H1 (cell line): ENCODE measurements around the gene NME7. TPM values are rescaled to one million over a fixed set of nuclear protein-coding genes. Genes with fewer than 3 reads are reported as not detected.

ENCODE experiments used
- CTCF ChIA-PET: fragments of 300-600 bp; sonication (Branson Sonifier 250); formaldehyde crosslinking; loops from one replicate; lab custom pipeline; 2021; ENCODE audit not compliant: partially characterized antibody; lab: Charles Lee
- POLR2A ChIA-PET: fragments of 300-600 bp; sonication (Branson Sonifier 250); formaldehyde crosslinking; loops from one replicate; lab custom pipeline; 2021; ENCODE audit warnings: inconsistent platforms; ENCODE audit not compliant: partially characterized antibody; lab: Charles Lee
- DNase-seq, 2 experiments: peaks; one replicate each; pipeline versions ENCODE4 v3.0.0 to v3.0.0-alpha.2; 2010 to 2022; ENCODE audit warnings: low spot score in 2 of 2, low read depth in 1 of 2, mixed read lengths in 1 of 2
- FAIRE-seq: peaks from 2 replicates; lab custom pipeline; 2011; peaks lifted over from hg19 to GRCh38; lab: Jason Lieb, UNC
- H2AFZ ChIP-seq: 2 replicates; pipeline ENCODE4 v1.8.1; 2012; ENCODE audit warnings: low read length, inconsistent platforms
- H2AK5ac ChIP-seq: 2 replicates; pipeline ENCODE4 v1.6.1; 2013; ENCODE audit warnings: low read depth, low read length
- H2BK120ac ChIP-seq: replicated peaks from 2 replicates; pipeline ENCODE3; 2013; ENCODE audit warnings: low read depth, low read length, inconsistent platforms
- H2BK12ac ChIP-seq: 2 replicates; pipeline ENCODE4 v1.6.1; 2013; ENCODE audit warnings: low read depth, low read length
- H2BK15ac ChIP-seq: 2 replicates; pipeline ENCODE4 v1.6.1; 2013; ENCODE audit warnings: low read length
- H2BK20ac ChIP-seq: 2 replicates; pipeline ENCODE4 v1.6.1; 2013; ENCODE audit warnings: low read length
- H2BK5ac ChIP-seq: 2 replicates; pipeline ENCODE4 v1.6.1; 2013; ENCODE audit warnings: low read depth, low read length
- H3K14ac ChIP-seq: 2 replicates; pipeline ENCODE4 v1.6.1; 2013; ENCODE audit warnings: inconsistent platforms; ENCODE audit not compliant: insufficient read length
- H3K18ac ChIP-seq: 2 replicates; pipeline ENCODE4 v1.6.1; 2013; ENCODE audit warnings: low read length; ENCODE audit errors: extremely low read depth
- H3K23ac ChIP-seq: 2 replicates; pipeline ENCODE4 v1.6.1; 2013; ENCODE audit warnings: inconsistent platforms; ENCODE audit not compliant: insufficient read length
- H3K23me2 ChIP-seq: 2 replicates; pipeline ENCODE4 v1.6.1; 2013; ENCODE audit warnings: low read depth, low read length
- H3K27ac ChIP-seq: 2 replicates; pipeline ENCODE4 v1.6.1; 2011; ENCODE audit warnings: low read depth, low read length, inconsistent platforms
- H3K27me3 ChIP-seq, 4 experiments: replicated peaks in 1 of 4; 1 replicate in 1 of 4; 2 replicates in 3 of 4; pipeline versions ENCODE4 v1.6.1 to v1.8.1; 2011 to 2013; ENCODE audit warnings: low read length in 3 of 4, mild to moderate bottlenecking in 3 of 4, inconsistent platforms in 2 of 4, mixed read lengths in 2 of 4, moderate library complexity in 1 of 4; ENCODE audit not compliant: control insufficient read depth in 3 of 4, insufficient read depth in 3 of 4; ENCODE audit errors: extremely low read depth in 1 of 4
- H3K36me3 ChIP-seq, 4 experiments: 2 replicates each; pipeline versions ENCODE4 v1.6.1 to v1.8.1; 2011 to 2013; ENCODE audit warnings: mild to moderate bottlenecking in 4 of 4, low read length in 3 of 4, moderate library complexity in 2 of 4, control low read depth in 1 of 4, inconsistent platforms in 1 of 4; ENCODE audit not compliant: insufficient read depth in 4 of 4, control insufficient read depth in 2 of 4
- H3K4ac ChIP-seq: replicated peaks from 2 replicates; pipeline ENCODE3; 2013; ENCODE audit warnings: low read length, low read depth, mixed read lengths, inconsistent platforms; ENCODE audit not compliant: insufficient read length
- H3K4me1 ChIP-seq, 4 experiments: replicated peaks in 1 of 4; 1 replicate in 1 of 4; 2 replicates in 3 of 4; pipeline versions ENCODE4 v1.6.1 to v1.8.1; 2011 to 2013; ENCODE audit warnings: low read length in 3 of 4, inconsistent platforms in 2 of 4, mixed read lengths in 1 of 4; ENCODE audit not compliant: insufficient read depth in 4 of 4, control insufficient read depth in 3 of 4
- H3K4me2 ChIP-seq, 2 experiments: 2 replicates each; pipeline versions ENCODE4 v1.6.1 to v1.8.1; 2011 to 2013; ENCODE audit warnings: low read depth in 2 of 2, low read length in 2 of 2, control low read depth in 1 of 2, inconsistent platforms in 1 of 2, mild to moderate bottlenecking in 1 of 2; ENCODE audit not compliant: insufficient read depth in 1 of 2
- H3K4me3 ChIP-seq, 4 experiments: fragments of 200-600, 300-600 bp in 1 of 4; sonication (generic), shearing (Covaris generic), sonication (Bioruptor Twin) in 1 of 4; 2 replicates each; pipeline versions ENCODE4 v1.5.1 to v1.8.1; 2011 to 2016; ENCODE audit warnings: low read length in 4 of 4, low read depth in 3 of 4, control low read depth in 2 of 4, inconsistent platforms in 2 of 4, mild to moderate bottlenecking in 2 of 4, mixed read lengths in 1 of 4, moderate library complexity in 1 of 4; ENCODE audit not compliant: insufficient read depth in 2 of 4; ENCODE audit errors: extremely low read depth in 1 of 4
- H3K56ac ChIP-seq: replicated peaks from 2 replicates; pipeline ENCODE3; 2013; ENCODE audit warnings: low read depth, mild to moderate bottlenecking, mixed read lengths, low read length, inconsistent platforms; ENCODE audit not compliant: insufficient read length
- H3K79me1 ChIP-seq: 2 replicates; pipeline ENCODE4 v1.6.1; 2013; ENCODE audit warnings: low read depth, low read length, control low read depth
- H3K79me2 ChIP-seq, 2 experiments: 2 replicates each; pipeline versions ENCODE4 v1.6.1 to v1.8.1; 2012 to 2013; ENCODE audit warnings: low read length in 2 of 2, mild to moderate bottlenecking in 2 of 2, inconsistent platforms in 1 of 2; ENCODE audit not compliant: insufficient read depth in 2 of 2, control insufficient read depth in 1 of 2
- H3K9ac ChIP-seq, 4 experiments: replicated peaks in 1 of 4; 1 replicate in 1 of 4; 2 replicates in 3 of 4; pipeline versions ENCODE4 v1.6.1 to v1.8.1; 2011 to 2013; ENCODE audit warnings: low read depth in 3 of 4, low read length in 3 of 4, control low read depth in 2 of 4, mild to moderate bottlenecking in 2 of 4, moderate library complexity in 2 of 4, inconsistent platforms in 1 of 4; ENCODE audit errors: extremely low read depth in 1 of 4
- H3K9me3 ChIP-seq, 2 experiments: 2 replicates each; pipeline versions ENCODE4 v1.6.1 to v1.8.1; 2012 to 2013; ENCODE audit warnings: mild to moderate bottlenecking in 2 of 2, moderate library complexity in 2 of 2, control low read depth in 1 of 2, inconsistent platforms in 1 of 2, low read depth in 1 of 2, low read length in 1 of 2, mixed read lengths in 1 of 2; ENCODE audit not compliant: insufficient read depth in 2 of 2
- H4K20me1 ChIP-seq, 2 experiments: replicated peaks in 1 of 2; 2 replicates each; pipeline versions ENCODE3 to v1.8.1; 2011 to 2013; ENCODE audit warnings: inconsistent platforms in 2 of 2, low read length in 2 of 2, mild to moderate bottlenecking in 1 of 2; ENCODE audit not compliant: insufficient read depth in 2 of 2, control insufficient read depth in 1 of 2
- H4K5ac ChIP-seq: 2 replicates; pipeline ENCODE4 v1.6.1; 2013; ENCODE audit warnings: low read length, low read depth, mixed read lengths, inconsistent platforms; ENCODE audit not compliant: insufficient read length
- H4K8ac ChIP-seq: 2 replicates; pipeline ENCODE4 v1.8.0; 2013; ENCODE audit warnings: mild to moderate bottlenecking, moderate library complexity, low read length, inconsistent platforms; ENCODE audit not compliant: insufficient read depth; ENCODE audit errors: extremely low read depth
- H4K91ac ChIP-seq: replicated peaks from 2 replicates; pipeline ENCODE3; 2013; ENCODE audit warnings: low read length, mixed read lengths, inconsistent platforms; ENCODE audit not compliant: insufficient read length
- BACH1 ChIP-seq: IDR thresholded peaks from 2 replicates; pipeline ENCODE4 v1.6.1; 2012; ENCODE audit warnings: low read length, improper control_type of control experiment
- CHD2 ChIP-seq: IDR thresholded peaks from 2 replicates; pipeline ENCODE4 v1.6.1; 2012; ENCODE audit warnings: low read length, improper control_type of control experiment
- JUN ChIP-seq: IDR thresholded peaks from 2 replicates; pipeline ENCODE4 v1.6.1; 2011; ENCODE audit warnings: low read depth, mild to moderate bottlenecking, improper control_type of control experiment, low read length
- JUND ChIP-seq: IDR thresholded peaks from 2 replicates; pipeline ENCODE4 v1.6.1; 2011; ENCODE audit warnings: mild to moderate bottlenecking, improper control_type of control experiment, low read length
- KDM5A ChIP-seq: fragments of 200-600 bp; IDR thresholded peaks from 2 replicates; pipeline ENCODE4 v1.7.1; 2012; ENCODE audit warnings: mild to moderate bottlenecking, low read length, inconsistent platforms, mixed read lengths
- POLR2AphosphoS5 ChIP-seq: IDR thresholded peaks from 2 replicates; pipeline ENCODE4 v1.6.1; 2011; ENCODE audit warnings: low read depth, low read length
- WGBS, 2 experiments: shearing (Covaris generic) in 1 of 2; methylation state at CpG; one replicate each; pipeline versions ENCODE4 v1.1.6 to v1.1.7; 2013 to 2015; ENCODE audit warnings: low lambda C conversion rate in 2 of 2, mixed read lengths in 2 of 2, inconsistent platforms in 1 of 2, low coverage in 1 of 2, missing lambda C conversion rate in 1 of 2; ENCODE audit not compliant: insufficient replicate concordance in 2 of 2, insufficient coverage in 1 of 2, insufficient read length in 1 of 2; ENCODE audit errors: extremely low coverage in 1 of 2, missing lambda C conversion rate in 1 of 2; 5-methylcytosine and 5-hydroxymethylcytosine counted together
- polyA plus RNA-seq, 7 experiments: library from polyadenylated mRNA; depleted of rRNA in 3 of 7; stranded (reverse) in 5 of 7; unstranded in 2 of 7; fragments of >200 nt in 5 of 7; fragments of 200-250 nt in 2 of 7; gene quantifications; 1 replicate in 5 of 7; 2 replicates in 1 of 7; 4 replicates in 1 of 7; pipeline versions ENCODE4 v1.2.1 to v1.2.3, GENCODE V29; 2011 to 2013; ENCODE audit warnings: missing spikeins in 2 of 7, mixed read lengths in 2 of 7
- total RNA-seq: library from RNA; stranded (reverse); fragmentation: NEBNext Ultra II Directional; extraction: Animal tissue kit (Norgen Biotek cat#: 25700); gene quantifications from 2 replicates; pipeline ENCODE4 v1.2.1, GENCODE V29; 2021

Gene NME7
- total and polyA plus RNA-seq, 2 of the 8 experiments (the other 6 are each of a cell fraction or from before 2014, with no cell fraction given) = 11.6 to 28.5 TPM

- peaks cover 3 to 10% (median 6%) of the 10 kb centered on the region in 4 experiments for H3K4me1 ChIP-seq
- no peak overlapping the region for H4K5ac ChIP-seq
- no peak overlapping the region for H3K18ac ChIP-seq
- ChIA-PET POLR2A (interaction anchor here (0.6 to 3.3 kb wide), 2 partner anchors 10 to 46 kb away, joined by 3 to 16 read pairs; partner anchors contain the start of gene ATP1B1), CTCF (interaction anchor here (1.5 kb wide), 1 partner anchor 16 kb away, joined by 4 read pairs; no protein-coding TSS in a partner anchor)
- no peak overlapping the region for H2BK20ac ChIP-seq
- H3K9me3 ChIP-seq = no peaks in the 10 kb centered on the region
- H4K91ac ChIP-seq = no peak overlapping the region
- no peak overlapping the region for H3K9ac ChIP-seq
- H3K23me2 ChIP-seq = peaks cover 2% of the 10 kb centered on the region; the same call in 1 of the 2 replicates
- peaks cover 2 to 30% (median 16%) of the 10 kb centered on the region in 4 experiments; a peak in 6 of 8 replicates for H3K36me3 ChIP-seq
- no peak overlapping the region for H3K4ac ChIP-seq
- H3K4me3 ChIP-seq = no peak overlapping the region
- H3K14ac ChIP-seq = no peak overlapping the region
- H3K27me3 ChIP-seq = no peaks in the 10 kb centered on the region
- FAIRE-seq (no peak), DNase-seq (no peak)
- H3K79me1 ChIP-seq = peaks cover 7% of the 10 kb centered on the region; the same call in 1 of the 2 replicates
- H3K56ac ChIP-seq = no peak overlapping the region
- peaks cover 0 to 66% of the 10 kb centered on the region in 2 experiments; a peak in 2 of 4 replicates for H3K79me2 ChIP-seq
- no peak overlapping the region for H2AFZ ChIP-seq
- no peak overlapping the region for H3K4me2 ChIP-seq
- H2BK120ac ChIP-seq = no peak overlapping the region
- 100% methylated on average over 2 of the region's 2 CpGs; no CpG with 5 or more reads in 1 of the 2 experiments for WGBS, 2 experiments
- H4K8ac ChIP-seq = no peak overlapping the region
- no peak overlapping the region for H2BK5ac ChIP-seq
- no peak overlapping the region for H2AK5ac ChIP-seq
- H2BK15ac ChIP-seq = no peak overlapping the region
- peaks cover 3 to 8% of the 10 kb centered on the region in 2 experiments for H4K20me1 ChIP-seq
- H3K23ac ChIP-seq = no peak overlapping the region
- H3K27ac ChIP-seq = no peak overlapping the region
- H2BK12ac ChIP-seq = no peak overlapping the region
- no peak for TF ChIP-seq BACH1
- no peak for TF ChIP-seq CHD2
- no peak for TF ChIP-seq POLR2AphosphoS5
- no peak for TF ChIP-seq JUND
- no peak for TF ChIP-seq KDM5A
- no peak for TF ChIP-seq JUN
These were observed 250.6 kb downstream of the NME7 start for GRCh38 chr1:169117014-169117413.
